Measurements from ENCODE around the gene PDHB. TPM values are rescaled to one million over a fixed set of nuclear protein-coding genes. Genes with fewer than 3 reads are reported as not detected.

PDHB gene
- total and polyA plus RNA-seq, 2 of the 13 experiments (the other 11 are each of a cell fraction or from before 2014, with no cell fraction given): 108 to 153 TPM

DNA sequence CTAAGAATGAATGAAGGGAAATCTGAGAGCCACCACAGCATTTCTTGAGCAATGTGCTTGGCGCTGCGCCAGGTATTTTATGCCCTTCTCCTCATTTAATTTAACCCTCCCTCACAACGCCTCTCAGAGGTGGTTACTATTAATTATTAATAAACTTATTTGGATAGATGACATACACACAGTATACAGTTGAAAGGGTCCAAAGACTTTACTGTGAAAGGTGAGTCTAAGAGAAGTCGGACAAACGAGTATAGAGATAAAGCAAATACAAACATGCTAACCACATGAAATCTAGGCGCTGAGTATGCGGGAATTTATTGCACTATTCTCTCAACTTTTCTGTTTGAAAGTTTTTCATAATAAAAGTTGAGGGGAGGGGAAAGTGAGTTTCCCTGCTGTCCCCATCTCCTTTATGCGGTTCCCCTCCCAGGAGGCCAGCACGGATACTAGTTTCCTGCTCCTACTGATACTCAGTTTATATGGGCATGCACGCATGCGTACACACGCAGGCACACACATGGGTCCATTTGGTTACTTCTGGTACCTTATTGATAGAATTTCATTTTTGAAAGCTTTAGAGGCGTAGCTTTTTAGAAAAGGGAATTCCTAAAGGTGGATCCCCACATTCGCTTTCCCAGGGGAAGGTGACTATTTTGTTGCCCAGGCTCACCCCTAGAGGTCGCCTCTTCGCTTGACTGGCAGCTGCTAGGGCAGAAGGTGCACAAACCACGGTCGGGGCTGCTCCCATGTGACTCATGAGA is 29.7 kb upstream of the PDHB start (continued):
- no peak for TF ChIP-seq FOSL1 (CRISPR knock-in tag; IDR thresholded peaks at IDR 0.05; ENCODE audit: borderline replicate concordance)
- no peak; the same call in 1 of the 2 replicates for TF ChIP-seq ZBTB38 (CRISPR knock-in tag; IDR thresholded peaks at IDR 0.05)
- TF ChIP-seq MLLT10 (CRISPR knock-in tag; IDR thresholded peaks at IDR 0.05): no peak
- TF ChIP-seq ZNF34 (CRISPR knock-in tag; IDR thresholded peaks at IDR 0.05; ENCODE audit: borderline replicate concordance): no peak
- TF ChIP-seq AHR (CRISPR knock-in tag; IDR thresholded peaks at IDR 0.05): no peak
- TF ChIP-seq MAX (IDR thresholded peaks at IDR 0.05): peak; percentile 73
- no peak for TF ChIP-seq ZNF784 (CRISPR knock-in tag; IDR thresholded peaks at IDR 0.05; ENCODE audit: borderline replicate concordance)
- peak; percentile 76 for TF ChIP-seq STAG1 (CRISPR knock-in tag; IDR thresholded peaks at IDR 0.05)
- no peak for TF ChIP-seq PTBP1 (IDR thresholded peaks at IDR 0.05; ENCODE audit: low read depth, low read length, poor library complexity, severe bottlenecking)
- TF ChIP-seq KLF16 (CRISPR knock-in tag; IDR thresholded peaks at IDR 0.05): peak in 1 of 2 experiments; percentile 58; a peak in 1 of 4 replicates
- TF ChIP-seq ZNF652 (CRISPR knock-in tag; IDR thresholded peaks at IDR 0.05; ENCODE audit: borderline replicate concordance, low read depth): peak; percentile 60; the same call in 1 of the 2 replicates
- peak; percentile 74; the same call in 1 of the 2 replicates for TF ChIP-seq ZNF264 (CRISPR knock-in tag; IDR thresholded peaks at IDR 0.05)
- no peak for TF ChIP-seq ZBTB46 (CRISPR knock-in tag; IDR thresholded peaks at IDR 0.05; ENCODE audit: borderline replicate concordance)
- TF ChIP-seq XRCC5 (optimal IDR thresholded peaks at IDR 0.05; ENCODE audit: low read length): peak; percentile 96
- TF ChIP-seq ATF1 (CRISPR knock-in tag; IDR thresholded peaks at IDR 0.05): no peak
- no peak for TF ChIP-seq ZNF850 (CRISPR knock-in tag; conservative IDR thresholded peaks at IDR 0.05)
- TF ChIP-seq, protein P1, sequence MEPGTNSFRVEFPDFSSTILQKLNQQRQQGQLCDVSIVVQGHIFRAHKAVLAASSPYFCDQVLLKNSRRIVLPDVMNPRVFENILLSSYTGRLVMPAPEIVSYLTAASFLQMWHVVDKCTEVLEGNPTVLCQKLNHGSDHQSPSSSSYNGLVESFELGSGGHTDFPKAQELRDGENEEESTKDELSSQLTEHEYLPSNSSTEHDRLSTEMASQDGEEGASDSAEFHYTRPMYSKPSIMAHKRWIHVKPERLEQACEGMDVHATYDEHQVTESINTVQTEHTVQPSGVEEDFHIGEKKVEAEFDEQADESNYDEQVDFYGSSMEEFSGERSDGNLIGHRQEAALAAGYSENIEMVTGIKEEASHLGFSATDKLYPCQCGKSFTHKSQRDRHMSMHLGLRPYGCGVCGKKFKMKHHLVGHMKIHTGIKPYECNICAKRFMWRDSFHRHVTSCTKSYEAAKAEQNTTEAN (CRISPR knock-in tag; conservative IDR thresholded peaks at IDR 0.05): no peak
- TF ChIP-seq, protein P2, sequence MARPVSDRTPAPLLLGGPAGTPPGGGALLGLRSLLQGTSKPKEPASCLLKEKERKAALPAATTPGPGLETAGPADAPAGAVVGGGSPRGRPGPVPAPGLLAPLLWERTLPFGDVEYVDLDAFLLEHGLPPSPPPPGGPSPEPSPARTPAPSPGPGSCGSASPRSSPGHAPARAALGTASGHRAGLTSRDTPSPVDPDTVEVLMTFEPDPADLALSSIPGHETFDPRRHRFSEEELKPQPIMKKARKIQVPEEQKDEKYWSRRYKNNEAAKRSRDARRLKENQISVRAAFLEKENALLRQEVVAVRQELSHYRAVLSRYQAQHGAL (CRISPR knock-in tag; IDR thresholded peaks at IDR 0.05; ENCODE audit: not compliant biosample characterization): no peak
- TF ChIP-seq THAP11 (CRISPR knock-in tag; IDR thresholded peaks at IDR 0.05): peak; percentile 30; the same call in 1 of the 2 replicates
- peak; percentile 45; the same call in 1 of the 2 replicates for TF ChIP-seq ZNF574 (CRISPR knock-in tag; IDR thresholded peaks at IDR 0.05)

Data from HepG2 (cell line).